Endothelial cell of umbilical vein (primary cell): ENCODE results near the gene PLEKHF1. TPM values are rescaled to one million over a fixed set of nuclear protein-coding genes. Genes with fewer than 3 reads are reported as not detected.

ENCODE experiments used
- BruUV-seq: library from RNA; stranded (reverse); fragments of 400-500 nt; replicated peaks from 2 replicates; lab custom pipeline; 2021; lab: Mats Ljungman, UMichigan
- CTCF ChIA-PET: fragments of 300-600, 350-600 bp; sonication (Branson Sonifier 250); formaldehyde crosslinking; loops from one replicate; lab custom pipeline; 2021; ENCODE audit warnings: antibody characterized with exemption, inconsistent platforms; lab: Charles Lee
- POLR2A ChIA-PET: fragments of 300-600, 350-600 bp; sonication (Branson Sonifier 250); formaldehyde crosslinking; loops from one replicate; lab custom pipeline; 2021; ENCODE audit warnings: antibody characterized with exemption, inconsistent platforms; lab: Charles Lee
- DNase-seq: peaks from one replicate; pipeline ENCODE4 v3.0.0-alpha.2; 2011; ENCODE audit warnings: low read depth, low spot score
- FAIRE-seq: peaks from 2 replicates; lab custom pipeline; 2011; peaks lifted over from hg19 to GRCh38; lab: Jason Lieb, UNC
- H2AFZ ChIP-seq: 2 replicates; pipeline ENCODE4 v1.6.0; 2012; ENCODE audit warnings: low read depth, low read length, control low read depth, inconsistent platforms
- H3K27ac ChIP-seq: 2 replicates; pipeline ENCODE4 v1.5.1; 2011; ENCODE audit warnings: low read depth, mild to moderate bottlenecking, control low read depth, low read length, moderate library complexity; ENCODE audit not compliant: insufficient read depth
- H3K27me3 ChIP-seq, 2 experiments: 2 replicates each; pipeline versions ENCODE4 v1.6.0 to v1.6.1; 2011; ENCODE audit warnings: low read length in 2 of 2, mixed read lengths in 1 of 2; ENCODE audit not compliant: control insufficient read depth in 2 of 2, insufficient read depth in 2 of 2
- H3K36me3 ChIP-seq, 2 experiments: 2 replicates in 1 of 2; 3 replicates in 1 of 2; pipeline ENCODE4 v1.5.1; 2011; ENCODE audit warnings: low read length in 2 of 2, mild to moderate bottlenecking in 1 of 2, moderate library complexity in 1 of 2; ENCODE audit not compliant: control insufficient read depth in 2 of 2, insufficient read depth in 2 of 2; ENCODE audit errors: extremely low read depth in 1 of 2
- H3K4me1 ChIP-seq: 3 replicates; pipeline ENCODE4 v1.5.1; 2011; ENCODE audit warnings: mild to moderate bottlenecking, low read length; ENCODE audit not compliant: control insufficient read depth, insufficient read depth; ENCODE audit errors: extremely low read depth
- H3K4me2 ChIP-seq: 2 replicates; pipeline ENCODE4 v1.6.1; 2011; ENCODE audit warnings: low read length, control low read depth, mixed read lengths; ENCODE audit not compliant: insufficient read depth
- H3K4me3 ChIP-seq, 3 experiments: fragments of 200-600 bp in 1 of 3; sonication (generic), shearing (Covaris generic) in 1 of 3; replicated peaks in 1 of 3; 2 replicates each; pipeline ENCODE4 v1.5.1; 2011 to 2016; ENCODE audit warnings: control low read depth in 3 of 3, low read length in 3 of 3, mild to moderate bottlenecking in 2 of 3, inconsistent platforms in 1 of 3, low read depth in 1 of 3, moderate library complexity in 1 of 3; ENCODE audit not compliant: insufficient read depth in 1 of 3
- H3K79me2 ChIP-seq: 2 replicates; pipeline ENCODE4 v1.6.0; 2012; ENCODE audit warnings: low read length, inconsistent platforms; ENCODE audit not compliant: control insufficient read depth, insufficient read depth
- H3K9ac ChIP-seq: replicated peaks from 2 replicates; pipeline ENCODE3; 2011; ENCODE audit warnings: low read length, control low read depth; ENCODE audit not compliant: insufficient read depth; ENCODE audit errors: extremely low read depth
- H3K9me1 ChIP-seq: replicated peaks from 3 replicates; pipeline ENCODE4 v1.6.0; 2011; ENCODE audit warnings: mild to moderate bottlenecking, low read length; ENCODE audit not compliant: control insufficient read depth, insufficient read depth; ENCODE audit errors: extremely low read depth
- H3K9me3 ChIP-seq: replicated peaks from 2 replicates; pipeline ENCODE4 v1.5.1; 2012; ENCODE audit warnings: low read length, inconsistent platforms; ENCODE audit not compliant: control insufficient read depth, insufficient read depth
- H4K20me1 ChIP-seq: replicated peaks from 2 replicates; pipeline ENCODE3; 2011; ENCODE audit warnings: mild to moderate bottlenecking, low read length; ENCODE audit not compliant: control insufficient read depth, insufficient read depth; ENCODE audit errors: extremely low read depth
- CTCF ChIP-seq, 2 donors: IDR thresholded peaks; 1 replicate in 1 of 2; 2 replicates in 1 of 2; pipeline ENCODE4 v1.5.1; 2011; ENCODE audit warnings: low read length in 2 of 2, mild to moderate bottlenecking in 2 of 2, moderate library complexity in 2 of 2, control low read depth in 1 of 2, inconsistent platforms in 1 of 2, low read depth in 1 of 2; ENCODE audit not compliant: insufficient read depth in 1 of 2; ENCODE audit errors: extremely low read depth in 1 of 2
- EZH2 ChIP-seq: IDR thresholded peaks from 2 replicates; pipeline ENCODE4 v1.6.1; 2012; ENCODE audit warnings: borderline replicate concordance, low read depth, mild to moderate bottlenecking, moderate library complexity, low read length, inconsistent platforms; ENCODE audit not compliant: severe bottlenecking
- FOS ChIP-seq: IDR thresholded peaks from 2 replicates; pipeline ENCODE4 v1.6.1; 2011; ENCODE audit warnings: mild to moderate bottlenecking, low read length, moderate library complexity, borderline replicate concordance; ENCODE audit not compliant: insufficient read depth
- GATA2 ChIP-seq: IDR thresholded peaks from 2 replicates; pipeline ENCODE4 v1.7.0; 2011; ENCODE audit warnings: low read depth, mild to moderate bottlenecking, moderate library complexity, mixed read lengths, low read length; ENCODE audit not compliant: insufficient read length, insufficient read depth
- JUN ChIP-seq: IDR thresholded peaks from 2 replicates; pipeline ENCODE4 v1.6.1; 2011; ENCODE audit warnings: borderline replicate concordance, low read depth; ENCODE audit not compliant: insufficient read length, insufficient read depth
- MAX ChIP-seq: IDR thresholded peaks from 2 replicates; pipeline ENCODE4 v1.6.1; 2011; ENCODE audit not compliant: insufficient read depth, insufficient read length
- MYC ChIP-seq: IDR thresholded peaks from one replicate; pipeline ENCODE4 v1.6.1; 2011; ENCODE audit warnings: mild to moderate bottlenecking, low read depth, low read length
- POLR2A ChIP-seq: IDR thresholded peaks from 2 replicates; pipeline ENCODE4 v1.6.1; 2012; ENCODE audit warnings: low read depth, mild to moderate bottlenecking, control low read depth, low read length
- POLR2AphosphoS5 ChIP-seq: IDR thresholded peaks from 2 replicates; pipeline ENCODE4 v1.6.1; 2012; ENCODE audit warnings: low read depth, mild to moderate bottlenecking, control low read depth, low read length, moderate library complexity; ENCODE audit not compliant: insufficient read depth
- dilution Hi-C: fragments of 300-500 bp; cut with MboI; formaldehyde crosslinking; loops from one replicate; pipeline ENCODE4 v1.15.0; 2019; ENCODE audit warnings: low sequenced_read_pairs; ENCODE audit not compliant: extremely low pct_ligation_motif_present
- intact Hi-C: fragments of 100-400 bp; cut with micrococcal nuclease; formaldehyde crosslinking; loops from one replicate; pipeline ENCODE4 v1.10.0; 2022
- polyA plus RNA-seq, 4 experiments: library from polyadenylated mRNA; depleted of rRNA in 3 of 4; stranded (reverse) in 3 of 4; unstranded in 1 of 4; fragments of >200 nt; gene quantifications; 2 replicates each; pipeline versions ENCODE4 v1.2.1 to v1.2.3, GENCODE V29; 2011 to 2012; ENCODE audit warnings: missing spikeins in 1 of 4
- total RNA-seq: library from RNA; stranded (reverse); gene quantifications from 2 replicates; pipeline ENCODE4 v1.2.3, GENCODE V29; 2021

PLEKHF1 gene
- total and polyA plus RNA-seq, 2 donors (not counting 3 experiments of a cell fraction or from before 2014, with no cell fraction given) = 5.5 TPM

GRCh38 chr19:29686285-29686805 lies 21.1 kb downstream of the PLEKHF1 start:
- DNase-seq = no peak
- Histone ChIP-seq H3K4me3 (no peak overlapping the region), H3K36me3 (no peaks in the 10 kb centered on the region), H4K20me1 (no peaks in the 10 kb centered on the region), H2AFZ (no peak overlapping the region), H3K4me1 (no peaks in the 10 kb centered on the region), H3K4me2 (no peak overlapping the region), H3K9me3 (no peaks in the 10 kb centered on the region), H3K9me1 (no peaks in the 10 kb centered on the region), H3K79me2 (no peaks in the 10 kb centered on the region), H3K27me3 (no peaks in the 10 kb centered on the region), H3K9ac (no peak overlapping the region), H3K27ac (no peak overlapping the region)
- TF ChIP-seq MAX (no peak), POLR2A (no peak), MYC (no peak), GATA2 (no peak), POLR2AphosphoS5 (no peak), EZH2 (no peak), JUN (no peak), FOS (no peak), CTCF (IDR thresholded peaks at IDR 0.05; ENCODE audit: extremely low read depth in 1 of 2, insufficient read depth in 1 of 2, low read depth in 1 of 2, low read length in 2 of 2) (no peak)
- BruUV-seq = no TSS peak
- CTCF ChIA-PET = interaction anchor here (0.8 to 2.4 kb wide), 2 partner anchors 15 to 76 kb away, joined by 3 to 7 read pairs; no protein-coding TSS in a partner anchor
- no peak for FAIRE-seq
- POLR2A ChIA-PET = no interaction called here
- intact Hi-C loops = no loop called here
- dilution Hi-C loops = no loop called here
